ENCODE data around the gene FNDC3B.

The FNDC3B gene

DNA sequence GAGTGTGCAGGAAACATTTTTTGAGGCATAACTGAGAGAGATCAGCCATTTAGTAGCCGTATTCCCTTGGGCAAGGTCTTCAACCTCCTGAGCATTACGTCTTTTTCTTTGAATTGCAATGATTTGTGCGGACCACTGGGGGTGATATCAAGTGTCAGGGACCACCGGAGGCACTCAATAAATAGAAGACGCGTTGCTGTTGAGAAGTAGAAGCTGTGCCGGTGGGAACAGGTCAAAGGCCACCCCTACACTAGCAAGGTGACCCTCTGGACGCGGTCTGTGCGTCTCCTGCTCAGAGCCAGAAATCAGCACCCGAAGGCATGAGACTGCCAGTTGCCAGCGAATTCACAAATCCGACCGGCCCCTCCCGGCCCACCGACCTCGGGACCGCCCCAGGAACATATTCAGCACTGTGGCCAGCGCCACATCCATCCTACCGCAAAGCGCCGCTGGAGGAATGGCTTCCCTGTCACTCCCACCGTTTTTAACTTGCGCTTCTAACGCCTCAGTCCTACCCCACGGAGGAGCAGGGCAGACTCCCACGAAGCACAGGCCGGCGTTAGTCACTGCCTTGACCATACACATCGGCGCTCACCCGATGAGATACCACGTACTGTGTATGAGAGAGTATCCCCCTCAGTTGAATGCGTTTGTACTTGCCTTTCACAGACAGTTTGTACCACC lies 410.2 kb downstream of the FNDC3B start:
- peak in 1 of 2 experiments; percentile 2 for DNase-seq (ENCODE audit: low read depth in 2 of 2)

Data from stimulated activated CD4-positive, alpha-beta T cell treated with anti-CD3 and anti-CD28 coated beads, Interleukin-12 subunit alpha, Interleukin-12 subunit beta, amount 100 ng/mL, for 24 hours (primary cell).